ENCODE data around the gene ARFIP2.

GRCh38 chr11:6469599-6469998 is 11.5 kb downstream of the ARFIP2 start:
- TF ChIP-seq PHF8 (IDR thresholded peaks at IDR 0.05; ENCODE audit: borderline replicate concordance, low read depth) (no peak), EHMT2 (IDR thresholded peaks at IDR 0.05; ENCODE audit: low read depth) (no peak), CTCF (IDR thresholded peaks at IDR 0.05) (no peak), NR3C1 (IDR thresholded peaks at IDR 0.05) (no peak), CHD2 (IDR thresholded peaks at IDR 0.05; ENCODE audit: low read length, partially characterized antibody) (no peak), MAZ (IDR thresholded peaks at IDR 0.05; ENCODE audit: borderline replicate concordance, low read depth, low read length) (no peak), RCOR1 (IDR thresholded peaks at IDR 0.05; ENCODE audit: low read depth, low read length) (no peak), ZFP36 (IDR thresholded peaks at IDR 0.05; ENCODE audit: borderline replicate concordance, partially characterized antibody) (no peak), JUN (IDR thresholded peaks at IDR 0.05) (no peak)
